SK-N-MC (cell line): ENCODE data around the gene GMFB.

ENCODE experiments used
- EZH2 ChIP-seq: fragments of 200-600 bp; sonication (generic); IDR thresholded peaks from one replicate; pipeline ENCODE4 v1.6.1; 2017; ENCODE audit warnings: antibody characterized with exemption
- POLR2AphosphoS5 ChIP-seq: IDR thresholded peaks from 2 replicates; pipeline ENCODE4 v1.6.1; 2012; ENCODE audit warnings: mild to moderate bottlenecking, low read depth, low read length, borderline replicate concordance

- no peak for TF ChIP-seq EZH2
- no peak for TF ChIP-seq POLR2AphosphoS5
Measured at GRCh38 chr14:54444681-54445080, 44.1 kb downstream of the GMFB start.
